ENCODE measurements around the gene ABCA5. TPM values are rescaled to one million over a fixed set of nuclear protein-coding genes. Genes with fewer than 3 reads are reported as not detected.
"Not testable (repeated sequence)": the region's sequence is repeated elsewhere in the genome, so short reads cannot be mapped to it uniquely, and the experiment has no call there.

Gene ABCA5
- total RNA-seq, 2 experiments from 2014 or later: 19.0 to 21.9 TPM

DNA sequence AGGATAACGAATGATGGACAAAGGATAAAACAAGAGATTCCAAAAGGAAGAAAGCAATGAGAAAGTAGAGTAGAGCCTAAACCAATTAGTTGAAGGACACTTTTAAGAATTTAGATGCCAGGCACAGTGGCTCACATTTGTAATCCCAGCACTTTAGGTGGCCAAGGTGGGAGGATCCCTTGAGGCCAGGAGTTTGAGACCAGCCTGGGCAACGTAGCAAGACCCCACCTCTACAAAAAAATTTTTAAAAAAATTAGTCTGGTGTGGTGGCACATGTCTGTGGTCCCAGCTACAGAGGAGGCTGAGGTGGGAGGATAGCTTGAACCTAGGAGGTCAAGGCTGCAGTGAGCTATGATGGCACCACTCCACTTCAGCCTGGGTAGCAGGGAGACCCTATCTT lies 118.3 kb downstream of the ABCA5 start:
- H3K36me3 Mint-ChIP-seq (ENCODE audit: low read depth): no peaks in the 10 kb centered on the region
- peaks cover 11% of the 10 kb centered on the region for H3K4me1 Mint-ChIP-seq
- ChIA-PET POLR2A (no interaction called here), CTCF (no interaction called here)
- DNase-seq: no peak
- no peaks in the 10 kb centered on the region for H3K27me3 Mint-ChIP-seq
- H3K9me3 Mint-ChIP-seq: no peaks in the 10 kb centered on the region
- no peak overlapping the region for H3K4me3 Mint-ChIP-seq
- H3K27ac Mint-ChIP-seq: no peak overlapping the region

DNA sequence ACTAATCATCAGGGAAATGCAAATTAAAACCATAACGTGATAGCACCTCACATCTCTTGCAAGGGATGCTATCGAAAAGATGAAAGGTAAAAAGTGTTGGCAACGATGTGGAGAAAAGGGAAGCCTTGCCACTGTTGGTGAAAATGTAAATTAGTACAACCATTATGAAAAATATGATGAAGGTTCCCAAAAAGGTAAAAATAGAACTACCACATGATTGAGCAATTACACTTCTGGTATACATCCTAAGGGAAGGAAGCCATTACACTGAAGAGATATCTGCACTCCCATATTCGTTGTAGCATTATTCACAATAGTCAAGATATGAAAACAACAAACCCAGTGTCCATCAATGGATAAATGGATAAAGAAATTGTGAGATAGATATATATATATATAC lies 119.8 kb downstream of the ABCA5 start:
- Mint-ChIP-seq H3K27ac (no peak overlapping the region), H3K9me3 (no peaks in the 10 kb centered on the region), H3K27me3 (no peaks in the 10 kb centered on the region), H3K4me1 (peaks cover 9% of the 10 kb centered on the region), H3K4me3 (no peak overlapping the region), H3K36me3 (ENCODE audit: low read depth) (no peaks in the 10 kb centered on the region)
- ChIA-PET CTCF (no interaction called here), POLR2A (no interaction called here)
- DNase-seq: no peak

DNA sequence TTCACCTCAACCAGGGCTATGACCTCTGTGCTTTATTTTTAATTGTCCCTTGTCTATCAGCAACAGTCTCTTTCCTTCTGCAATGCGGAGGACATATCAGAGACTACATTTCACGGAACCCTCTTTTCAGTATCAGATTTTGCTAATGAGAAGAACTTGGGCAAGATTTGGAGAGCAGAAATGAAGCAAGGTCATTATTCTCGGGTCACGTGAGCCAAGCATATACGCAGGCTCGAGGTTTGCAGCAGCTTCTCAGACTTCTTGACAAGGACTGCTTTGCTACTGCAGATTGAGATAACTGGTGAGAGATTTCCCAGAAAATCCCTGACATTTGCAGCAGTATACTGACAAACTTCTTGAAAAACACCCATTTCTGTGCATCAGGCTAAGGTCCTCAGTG lies 128.7 kb downstream of the ABCA5 start:
- H3K27ac Mint-ChIP-seq: no peak overlapping the region
- DNase-seq: no peak
- no peaks in the 10 kb centered on the region for H3K4me1 Mint-ChIP-seq
- CTCF ChIA-PET: no interaction called here
- H3K4me3 Mint-ChIP-seq: no peak overlapping the region
- H3K27me3 Mint-ChIP-seq: no peaks in the 10 kb centered on the region
- H3K36me3 Mint-ChIP-seq (ENCODE audit: low read depth): no peaks in the 10 kb centered on the region
- no peaks in the 10 kb centered on the region for H3K9me3 Mint-ChIP-seq
- POLR2A ChIA-PET: no interaction called here

DNA sequence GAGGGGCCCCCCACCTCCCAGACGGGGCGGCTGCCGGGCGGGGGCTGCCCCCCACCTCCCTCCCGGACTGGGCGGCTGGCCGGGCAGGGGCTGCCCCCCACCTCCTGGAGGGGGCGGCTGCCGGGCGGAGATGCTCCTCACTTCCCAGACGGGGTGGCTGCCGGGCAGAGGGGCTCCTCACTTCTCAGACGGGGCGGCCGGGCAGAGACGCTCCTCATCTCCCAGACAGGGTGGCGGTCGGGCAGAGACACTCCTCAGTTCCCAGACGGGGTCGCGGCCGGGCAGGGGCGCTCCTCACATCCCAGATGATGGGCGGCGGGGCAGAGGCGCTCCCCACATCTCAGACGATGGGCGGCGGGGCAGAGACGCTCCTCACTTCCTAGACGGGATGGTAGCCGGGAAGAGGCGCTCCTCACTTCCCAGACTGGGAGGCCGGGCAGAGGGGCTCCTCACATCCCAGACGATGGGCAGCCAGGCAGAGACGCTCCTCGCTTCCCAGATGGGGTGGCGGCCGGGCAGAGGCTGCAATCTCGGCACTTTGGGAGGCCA lies 130.8 kb downstream of the ABCA5 start:
- H3K4me3 Mint-ChIP-seq; H3K4me1 Mint-ChIP-seq; H3K27ac Mint-ChIP-seq; H3K27me3 Mint-ChIP-seq; POLR2A ChIA-PET; H3K36me3 Mint-ChIP-seq (ENCODE audit: low read depth); DNase-seq; H3K9me3 Mint-ChIP-seq; CTCF ChIA-PET: not testable (repeated sequence)

Other genes starting within 250 kb of the ABCA5 start
- gene ABCA6, start 185.2 kb downstream of the ABCA5 start, total RNA-seq: under 1 TPM; 0.19 to 0.35 TPM
- gene ABCA10, start 98.3 kb downstream of the ABCA5 start, total RNA-seq: 1 to 10 TPM; 1.6 to 1.7 TPM
- 10 to 100 TPM; 11.0 to 11.6 TPM for gene MAP2K6, start 87.6 kb upstream of the ABCA5 start, total RNA-seq

Data from activated CD4-positive, alpha-beta T cell treated with anti-CD3 and anti-CD28 coated beads, Interleukin-2, amount 10 ng/mL, durations not matched to agents 7 days and 5 days (primary cell).